ENCODE measurements around the gene TPX2. TPM values are rescaled to one million over a fixed set of nuclear protein-coding genes. Genes with fewer than 3 reads are reported as not detected.

Gene TPX2
- total and polyA plus RNA-seq, 2 donors (not counting 3 experiments of a cell fraction or from before 2014, with no cell fraction given), result 24.8 to 114 TPM

DNA sequence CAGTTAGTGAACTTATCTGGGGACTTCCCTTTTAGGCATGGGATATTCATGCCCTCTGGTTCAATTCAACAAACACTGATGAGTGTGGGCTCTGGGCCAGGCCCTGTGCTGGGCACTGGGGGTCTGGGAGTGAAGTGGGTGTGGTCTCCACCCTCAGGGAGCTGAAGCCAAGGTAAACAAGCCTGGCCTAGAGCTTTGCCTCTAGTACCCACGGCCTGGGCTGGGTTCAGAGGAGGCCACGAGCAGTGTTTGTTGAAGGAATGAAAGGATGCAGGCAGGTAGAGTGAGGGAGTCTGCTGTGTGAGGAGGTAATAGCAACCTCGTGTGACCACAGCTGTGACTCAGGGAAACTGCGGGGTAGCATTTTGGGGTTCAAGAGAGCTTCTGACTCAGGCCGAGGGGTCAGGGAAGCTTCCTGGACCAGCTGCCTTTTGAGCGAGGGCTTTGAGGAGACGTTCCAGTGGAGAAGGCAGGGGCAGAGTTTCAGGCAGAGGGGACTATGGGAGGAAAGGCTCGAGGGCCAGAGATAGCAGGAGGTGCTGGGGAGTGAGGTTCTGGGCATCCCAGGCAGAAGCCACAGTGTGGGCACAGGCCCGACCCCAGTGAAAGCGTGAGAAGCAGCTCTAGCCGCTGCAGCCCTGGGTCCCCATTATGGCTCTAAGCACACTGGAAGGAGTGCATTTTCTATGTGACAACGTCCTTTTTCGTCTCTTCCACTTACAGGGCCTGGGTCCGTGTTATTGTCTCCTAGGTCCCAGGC lies 85.6 kb downstream of the TPX2 start:
- Histone ChIP-seq H3K27me3 (ENCODE audit: control insufficient read depth in 2 of 2, insufficient read depth in 2 of 2, low read length in 2 of 2) (no peaks in the 10 kb centered on the region), H3K27ac (ENCODE audit: insufficient read depth, low read depth, low read length) (peak overlapping the region; percentile 79), H4K20me1 (replicated peaks; ENCODE audit: control insufficient read depth, extremely low read depth, insufficient read depth, low read length) (no peaks in the 10 kb centered on the region), H3K4me3 (replicated peaks in 1 of 3; ENCODE audit: insufficient read depth in 1 of 3, low read depth in 1 of 3, low read length in 3 of 3) (no peak overlapping the region), H3K9ac (replicated peaks; ENCODE audit: extremely low read depth, insufficient read depth, low read length) (peak overlapping the region; percentile 18), H2AFZ (ENCODE audit: low read depth, low read length) (no peak overlapping the region), H3K4me1 (ENCODE audit: control insufficient read depth, extremely low read depth, insufficient read depth, low read length) (peaks cover 26% of the 10 kb centered on the region), H3K36me3 (ENCODE audit: control insufficient read depth in 2 of 2, extremely low read depth in 1 of 2, insufficient read depth in 2 of 2, low read length in 2 of 2) (no peaks in the 10 kb centered on the region), H3K9me3 (replicated peaks; ENCODE audit: control insufficient read depth, insufficient read depth, low read length) (no peaks in the 10 kb centered on the region), H3K4me2 (ENCODE audit: insufficient read depth, low read length) (no peak overlapping the region), H3K79me2 (ENCODE audit: control insufficient read depth, insufficient read depth, low read length) (no peaks in the 10 kb centered on the region), H3K9me1 (replicated peaks; ENCODE audit: control insufficient read depth, extremely low read depth, insufficient read depth, low read length) (no peaks in the 10 kb centered on the region)
- BruUV-seq (replicated peaks), result no TSS peak
- no peak for TF ChIP-seq POLR2A (IDR thresholded peaks at IDR 0.05; ENCODE audit: low read depth, low read length)
- no peak for TF ChIP-seq EZH2 (IDR thresholded peaks at IDR 0.05; ENCODE audit: borderline replicate concordance, low read depth, low read length, severe bottlenecking)
- TF ChIP-seq MYC (IDR thresholded peaks at IDR 0.05; ENCODE audit: low read depth, low read length), result no peak
- no peak for TF ChIP-seq GATA2 (IDR thresholded peaks at IDR 0.05; ENCODE audit: insufficient read depth, insufficient read length, low read depth, low read length)
- no peak for TF ChIP-seq POLR2AphosphoS5 (IDR thresholded peaks at IDR 0.05; ENCODE audit: insufficient read depth, low read depth, low read length)
- TF ChIP-seq, protein P1, sequence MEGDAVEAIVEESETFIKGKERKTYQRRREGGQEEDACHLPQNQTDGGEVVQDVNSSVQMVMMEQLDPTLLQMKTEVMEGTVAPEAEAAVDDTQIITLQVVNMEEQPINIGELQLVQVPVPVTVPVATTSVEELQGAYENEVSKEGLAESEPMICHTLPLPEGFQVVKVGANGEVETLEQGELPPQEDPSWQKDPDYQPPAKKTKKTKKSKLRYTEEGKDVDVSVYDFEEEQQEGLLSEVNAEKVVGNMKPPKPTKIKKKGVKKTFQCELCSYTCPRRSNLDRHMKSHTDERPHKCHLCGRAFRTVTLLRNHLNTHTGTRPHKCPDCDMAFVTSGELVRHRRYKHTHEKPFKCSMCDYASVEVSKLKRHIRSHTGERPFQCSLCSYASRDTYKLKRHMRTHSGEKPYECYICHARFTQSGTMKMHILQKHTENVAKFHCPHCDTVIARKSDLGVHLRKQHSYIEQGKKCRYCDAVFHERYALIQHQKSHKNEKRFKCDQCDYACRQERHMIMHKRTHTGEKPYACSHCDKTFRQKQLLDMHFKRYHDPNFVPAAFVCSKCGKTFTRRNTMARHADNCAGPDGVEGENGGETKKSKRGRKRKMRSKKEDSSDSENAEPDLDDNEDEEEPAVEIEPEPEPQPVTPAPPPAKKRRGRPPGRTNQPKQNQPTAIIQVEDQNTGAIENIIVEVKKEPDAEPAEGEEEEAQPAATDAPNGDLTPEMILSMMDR (IDR thresholded peaks at IDR 0.05; ENCODE audit: extremely low read depth in 1 of 2, insufficient read depth in 1 of 2, low read depth in 1 of 2, low read length in 2 of 2), result no peak
- TF ChIP-seq FOS (IDR thresholded peaks at IDR 0.05; ENCODE audit: borderline replicate concordance, insufficient read depth, low read length), result no peak
- no peak for TF ChIP-seq JUN (IDR thresholded peaks at IDR 0.05; ENCODE audit: borderline replicate concordance, insufficient read depth, insufficient read length, low read depth)
- TF ChIP-seq, protein P2, sequence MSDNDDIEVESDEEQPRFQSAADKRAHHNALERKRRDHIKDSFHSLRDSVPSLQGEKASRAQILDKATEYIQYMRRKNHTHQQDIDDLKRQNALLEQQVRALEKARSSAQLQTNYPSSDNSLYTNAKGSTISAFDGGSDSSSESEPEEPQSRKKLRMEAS (IDR thresholded peaks at IDR 0.05; ENCODE audit: insufficient read depth, insufficient read length), result no peak
- DNase-seq (ENCODE audit: low read depth, low spot score), result no peak
- dilution Hi-C loops (cut with MboI; ENCODE audit: extremely low pct_ligation_motif_present, low sequenced_read_pairs) (no loop called here), intact Hi-C loops (cut with micrococcal nuclease) (no loop called here)
- ChIA-PET CTCF (interaction anchor here (0.8 to 25.3 kb wide), 6 partner anchors 11 to 828 kb away, joined by 3 to 619 read pairs (median 54); partner anchors contain the start of gene FOXS1), POLR2A (no interaction called here)
- FAIRE-seq, result no peak

All from endothelial cell of umbilical vein (primary cell).